ENCODE data around the gene PKMYT1.
A peak's percentile ranks its signal among the peaks of the same experiment; 100 is the strongest.

DNA sequence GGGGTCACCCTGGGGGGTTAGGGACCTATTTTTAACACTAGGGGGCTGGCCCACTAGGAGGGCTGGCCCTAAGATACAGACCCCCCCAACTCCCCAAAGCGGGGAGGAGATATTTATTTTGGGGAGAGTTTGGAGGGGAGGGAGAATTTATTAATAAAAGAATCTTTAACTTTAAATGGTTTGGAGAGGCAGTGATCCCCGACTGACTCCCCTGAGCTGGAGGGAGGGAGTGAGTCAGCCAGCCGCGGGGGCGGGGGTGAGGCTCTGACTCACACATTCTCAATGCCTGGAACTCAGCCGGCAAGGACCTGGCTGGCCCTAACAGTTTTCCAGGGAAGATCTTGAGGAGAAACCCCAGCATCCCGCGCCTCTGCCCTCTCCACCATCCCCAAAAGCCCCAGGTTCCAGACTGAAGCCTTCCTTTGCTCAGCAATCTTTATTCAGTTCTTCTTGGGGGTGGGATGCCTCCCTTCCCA lies 42.0 kb upstream of the PKMYT1 start:
- TF ChIP-seq, protein P1, sequence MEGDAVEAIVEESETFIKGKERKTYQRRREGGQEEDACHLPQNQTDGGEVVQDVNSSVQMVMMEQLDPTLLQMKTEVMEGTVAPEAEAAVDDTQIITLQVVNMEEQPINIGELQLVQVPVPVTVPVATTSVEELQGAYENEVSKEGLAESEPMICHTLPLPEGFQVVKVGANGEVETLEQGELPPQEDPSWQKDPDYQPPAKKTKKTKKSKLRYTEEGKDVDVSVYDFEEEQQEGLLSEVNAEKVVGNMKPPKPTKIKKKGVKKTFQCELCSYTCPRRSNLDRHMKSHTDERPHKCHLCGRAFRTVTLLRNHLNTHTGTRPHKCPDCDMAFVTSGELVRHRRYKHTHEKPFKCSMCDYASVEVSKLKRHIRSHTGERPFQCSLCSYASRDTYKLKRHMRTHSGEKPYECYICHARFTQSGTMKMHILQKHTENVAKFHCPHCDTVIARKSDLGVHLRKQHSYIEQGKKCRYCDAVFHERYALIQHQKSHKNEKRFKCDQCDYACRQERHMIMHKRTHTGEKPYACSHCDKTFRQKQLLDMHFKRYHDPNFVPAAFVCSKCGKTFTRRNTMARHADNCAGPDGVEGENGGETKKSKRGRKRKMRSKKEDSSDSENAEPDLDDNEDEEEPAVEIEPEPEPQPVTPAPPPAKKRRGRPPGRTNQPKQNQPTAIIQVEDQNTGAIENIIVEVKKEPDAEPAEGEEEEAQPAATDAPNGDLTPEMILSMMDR (IDR thresholded peaks at IDR 0.05 in 2 of 3, conservative IDR thresholded peaks at IDR 0.05 in 1 of 3; ENCODE audit: insufficient read depth in 2 of 3, low read depth in 1 of 3, low read length in 3 of 3) = no peak
- TF ChIP-seq MXI1 (IDR thresholded peaks at IDR 0.05; ENCODE audit: low read depth, low read length) (no peak), ZNF324 (CRISPR knock-in tag; IDR thresholded peaks at IDR 0.05) (no peak), ZKSCAN8 (CRISPR knock-in tag; IDR thresholded peaks at IDR 0.05) (no peak), L3MBTL2 (IDR thresholded peaks at IDR 0.05) (no peak), BRCA1 (IDR thresholded peaks at IDR 0.05) (no peak), BRCA1 (CRISPR knock-in tag; IDR thresholded peaks at IDR 0.05) (no peak), CREB1 (IDR thresholded peaks at IDR 0.05) (no peak), CREB1 (CRISPR knock-in tag; IDR thresholded peaks at IDR 0.05) (no peak), EP300 (IDR thresholded peaks at IDR 0.05; ENCODE audit: low read length) (peak; percentile 49; the same call in 1 of the 2 replicates), JUNB (CRISPR knock-in tag; conservative IDR thresholded peaks at IDR 0.05) (peak; percentile 64), ELF4 (CRISPR knock-in tag; IDR thresholded peaks at IDR 0.05) (no peak)
